Frontal cortex (tissue), 4 donors: ENCODE data around the gene FRMD4A. TPM values are rescaled to one million over a fixed set of nuclear protein-coding genes. Genes with fewer than 3 reads are reported as not detected.
"Not testable (repeated sequence)": the region's sequence is repeated elsewhere in the genome, so short reads cannot be mapped to it uniquely, and the experiment has no call there.

Experiments used
- DNase-seq, 2 donors: peaks; one replicate each; pipeline ENCODE4 v3.0.0; 2012; ENCODE audit warnings: low spot score in 2 of 2
- FAIRE-seq: peaks from 2 replicates; lab custom pipeline; 2012; peaks lifted over from hg19 to GRCh38; lab: Jason Lieb, UNC
- total RNA-seq: library from RNA; depleted of rRNA; stranded (reverse); fragments of >200 nt; gene quantifications from one replicate; pipeline ENCODE4 v1.2.3, GENCODE V29; 2014
- donor health status: control.
- donor health status: control.
- donor health status: control.

The FRMD4A gene
- total RNA-seq, 1 donor from 2014 or later = 69.7 TPM

- DNase-seq (no peak), FAIRE-seq (no peak)
Observed at GRCh38 chr10:14247377-14248116, 83.2 kb downstream of the FRMD4A start.

- FAIRE-seq = no peak
- DNase-seq = no peak
Observed at GRCh38 chr10:14244801-14245211, 85.9 kb downstream of the FRMD4A start.

GRCh38 chr10:14244147-14244546, 86.6 kb downstream of the FRMD4A start:
- FAIRE-seq (no peak), DNase-seq (no peak)

- DNase-seq (no peak), FAIRE-seq (no peak)
Observed at GRCh38 chr10:14243221-14243620, 87.5 kb downstream of the FRMD4A start.

GRCh38 chr10:14241196-14241595, 89.5 kb downstream of the FRMD4A start:
- FAIRE-seq (no peak), DNase-seq (no peak)

GRCh38 chr10:14240253-14241189, 90.2 kb downstream of the FRMD4A start:
- no peak for FAIRE-seq

GRCh38 chr10:14238659-14239058, 92.1 kb downstream of the FRMD4A start:
- DNase-seq, FAIRE-seq: not testable (repeated sequence)

More at GRCh38 chr10:14240253-14241189, 90.2 kb downstream of the FRMD4A start:
- no peak for DNase-seq

- DNase-seq = no peak
- no peak for FAIRE-seq
Observed at GRCh38 chr10:14236341-14236740, 94.4 kb downstream of the FRMD4A start.

GRCh38 chr10:14235566-14236195, 95.0 kb downstream of the FRMD4A start:
- DNase-seq (no peak), FAIRE-seq (no peak)

- no peak for DNase-seq
Observed at GRCh38 chr10:14233566-14233965, 97.2 kb downstream of the FRMD4A start.

GRCh38 chr10:14228798-14229197, 101.9 kb downstream of the FRMD4A start:
- not testable (repeated sequence) for DNase-seq, FAIRE-seq

More at GRCh38 chr10:14233566-14233965, 97.2 kb downstream of the FRMD4A start:
- no peak for FAIRE-seq

- DNase-seq = no peak
- FAIRE-seq = no peak
Observed at GRCh38 chr10:14225379-14225778, 105.3 kb downstream of the FRMD4A start.

- no peak for FAIRE-seq
- no peak for DNase-seq
Observed at GRCh38 chr10:14220026-14220425, 110.7 kb downstream of the FRMD4A start.

GRCh38 chr10:14219411-14219810, 111.3 kb downstream of the FRMD4A start:
- no peak for FAIRE-seq
- DNase-seq = no peak

GRCh38 chr10:14215641-14216040, 115.1 kb downstream of the FRMD4A start:
- FAIRE-seq = no peak
- no peak for DNase-seq

GRCh38 chr10:14213703-14214102, 117.0 kb downstream of the FRMD4A start:
- DNase-seq, FAIRE-seq: not testable (repeated sequence)

- DNase-seq (no peak), FAIRE-seq (no peak)
Observed at GRCh38 chr10:14211610-14212009, 119.1 kb downstream of the FRMD4A start.

GRCh38 chr10:14208231-14208630, 122.5 kb downstream of the FRMD4A start:
- FAIRE-seq (no peak), DNase-seq (no peak)

- no peak for FAIRE-seq
- DNase-seq = no peak
Observed at GRCh38 chr10:14205233-14205632, 125.5 kb downstream of the FRMD4A start.
